ENCODE data around the gene TPM3.
"Not testable (repeated sequence)": the region's sequence is repeated elsewhere in the genome, so short reads cannot be mapped to it uniquely, and the experiment has no call there.

- TF ChIP-seq EP300, CTCF (IDR thresholded peaks at IDR 0.05): not testable (repeated sequence)
Measured at GRCh38 chr1:154205778-154206177, 13.9 kb upstream of the TPM3 start.

Data from stomach (tissue), 4 donors.